GM21786 (cell line): ENCODE data around the gene COASY.

Source experiments
- ATAC-seq: cut with Tn5 transposase; IDR thresholded peaks from one replicate; pipeline ENCODE4 v1.9.1; 2021; ENCODE audit not compliant: unreplicated experiment

COASY gene

DNA sequence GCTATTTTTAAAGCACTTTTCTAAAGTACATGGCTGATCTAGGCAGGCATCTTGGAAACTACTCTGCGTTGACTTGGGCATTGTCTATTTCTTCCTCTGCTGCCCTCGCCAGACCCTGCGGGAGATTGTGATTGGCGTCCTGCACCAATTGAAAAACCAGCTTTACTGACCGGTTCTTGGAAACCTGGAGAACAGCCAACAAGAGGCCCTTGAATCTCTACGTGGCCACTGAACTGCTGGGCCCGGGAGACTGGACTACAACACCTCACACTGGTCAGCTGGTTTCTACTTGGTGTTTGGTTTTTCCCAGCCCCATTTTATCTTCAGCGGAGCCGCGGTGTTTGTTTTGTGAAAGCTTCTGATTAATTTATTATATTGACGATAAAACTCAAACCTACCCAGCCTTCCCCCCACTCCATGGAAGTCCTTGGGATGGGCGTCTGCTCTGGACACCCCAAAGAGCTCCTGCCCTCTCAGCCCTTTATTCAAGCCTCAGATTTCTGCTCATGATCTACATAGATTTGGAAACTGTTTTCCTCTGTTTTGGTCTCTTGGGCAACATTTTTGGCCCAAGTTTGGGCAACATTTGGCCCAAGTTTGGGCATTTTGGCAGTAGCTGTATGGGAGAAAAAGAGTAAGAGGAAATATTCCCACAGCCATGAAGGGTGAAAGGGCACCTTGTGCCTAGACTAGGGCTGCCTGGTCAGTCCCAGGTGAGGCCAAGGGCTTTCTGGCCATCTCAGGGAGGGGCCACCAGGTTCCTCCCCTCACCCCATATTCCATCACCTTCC, 9.7 kb downstream of the COASY start:
- ATAC-seq = no peak

GRCh38 chr17:42573095-42573494, 11.1 kb downstream of the COASY start:
- no peak for ATAC-seq

- ATAC-seq = no peak
Measured at GRCh38 chr17:42574463-42574862, 12.5 kb downstream of the COASY start.

DNA sequence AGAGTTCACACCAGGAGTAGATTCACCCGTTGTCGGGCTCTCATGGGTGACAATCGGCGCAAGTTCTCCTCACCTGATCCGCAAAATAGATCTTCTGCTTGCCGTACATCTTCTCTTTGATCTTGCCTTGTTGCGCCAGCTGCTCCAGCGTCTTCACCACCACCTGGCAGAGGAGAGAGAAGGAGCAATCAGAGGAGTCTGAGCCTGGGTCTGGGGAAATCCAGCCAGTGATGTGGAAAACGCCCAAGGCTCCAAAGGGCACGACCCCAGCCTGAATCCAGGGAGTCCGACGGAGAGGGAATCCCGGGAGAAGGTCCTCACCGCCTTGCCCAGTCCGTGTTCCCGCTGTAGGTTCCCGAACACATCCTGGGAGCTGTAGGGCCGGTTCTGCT, 15.2 kb downstream of the COASY start:
- no peak for ATAC-seq

- peak; percentile 64 for ATAC-seq
Measured at GRCh38 chr17:42577532-42578281, 15.8 kb downstream of the COASY start, which contains the start of gene PSMC3IP. Gene PSMC3IP, minus strand, starts transcription at chr17:42577729. Its CDS starts 43 bp downstream, at chr17:42577686.

DNA sequence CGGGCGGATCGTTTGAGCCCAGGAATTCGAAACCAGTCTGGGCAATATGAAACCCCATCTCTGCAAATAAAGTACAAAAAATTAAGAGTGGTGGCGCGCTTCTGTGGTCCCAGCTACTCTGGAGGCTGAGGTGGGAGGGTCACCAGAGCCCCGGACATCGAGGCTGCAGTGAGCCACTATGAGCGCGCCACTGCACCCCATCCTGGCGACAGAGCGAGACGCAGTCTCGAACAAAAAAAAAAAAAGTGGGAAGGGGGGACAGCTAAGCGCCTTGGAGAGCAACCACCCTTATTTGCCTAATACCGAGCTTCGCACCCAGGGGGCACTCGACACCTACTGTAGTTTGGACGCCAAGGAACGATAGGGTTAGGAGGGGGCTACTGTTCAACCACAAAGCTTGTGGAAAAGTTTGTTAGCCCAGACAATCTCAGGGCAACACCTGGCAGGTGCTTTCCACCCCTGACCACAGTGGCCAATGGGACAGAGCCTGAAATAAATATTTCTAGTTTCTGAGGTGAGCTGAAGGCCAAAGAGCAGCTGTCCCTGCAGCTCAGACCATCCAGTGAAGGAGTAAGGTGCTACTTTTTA, 16.4 kb downstream of the COASY start:
- peak; percentile 49 for ATAC-seq

DNA sequence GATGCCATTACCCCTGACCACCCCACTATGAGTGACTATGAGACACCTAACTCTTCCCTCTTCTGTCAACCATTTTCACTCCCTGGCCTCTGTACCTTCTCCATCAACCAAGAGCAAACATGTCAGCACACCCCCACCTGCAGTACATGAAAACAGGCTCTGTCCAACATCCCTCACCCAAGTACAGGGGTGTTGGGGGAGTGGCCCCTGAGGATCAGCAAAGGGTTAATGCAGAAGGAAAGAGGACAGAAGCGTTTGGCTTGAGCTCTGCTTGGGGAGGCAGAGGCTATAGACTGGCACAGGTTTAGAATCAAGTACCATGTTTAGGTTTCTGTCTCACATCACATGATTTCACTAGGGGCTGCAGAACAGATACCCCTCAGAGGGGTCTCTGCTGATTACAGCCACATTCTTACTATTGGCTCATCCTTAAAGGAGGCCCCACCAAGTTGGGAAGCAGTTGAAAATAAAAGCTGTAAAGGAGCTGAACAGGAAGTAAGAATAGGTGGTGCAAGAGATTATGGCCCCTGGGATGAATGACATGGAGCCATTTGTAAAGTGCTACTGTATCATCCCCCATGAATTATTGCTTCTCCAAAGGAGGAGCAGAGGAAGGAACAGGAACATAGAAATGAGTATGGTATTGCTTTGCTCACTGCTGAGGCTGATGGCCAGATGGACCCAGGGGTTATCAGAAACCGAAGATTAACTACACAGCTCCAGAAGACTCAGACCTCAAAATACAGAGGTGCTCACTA, 18.0 kb downstream of the COASY start:
- ATAC-seq = no peak

- no peak for ATAC-seq
Measured at GRCh38 chr17:42581744-42582270, 19.9 kb downstream of the COASY start.

GRCh38 chr17:42584880-42585279, 22.9 kb downstream of the COASY start:
- no peak for ATAC-seq

DNA sequence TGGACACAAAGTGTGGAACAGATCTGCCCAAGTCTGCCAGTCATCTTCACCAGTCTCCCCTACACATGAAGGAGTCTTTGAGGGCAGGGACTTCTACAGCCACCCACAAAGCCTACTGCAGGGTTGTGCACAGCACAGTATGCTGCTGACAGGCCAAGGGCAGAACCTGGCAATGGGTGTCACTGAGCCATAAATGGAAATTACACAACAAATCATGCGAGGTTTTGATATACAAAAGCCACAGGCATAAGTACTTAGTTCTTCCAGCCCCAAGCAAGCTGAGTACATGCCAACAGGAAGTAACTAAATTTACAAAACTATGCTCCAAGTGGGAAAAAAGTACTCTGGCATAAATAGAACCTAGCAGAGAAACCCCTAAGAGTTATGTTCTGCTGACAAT, 23.4 kb downstream of the COASY start:
- no peak for ATAC-seq

DNA sequence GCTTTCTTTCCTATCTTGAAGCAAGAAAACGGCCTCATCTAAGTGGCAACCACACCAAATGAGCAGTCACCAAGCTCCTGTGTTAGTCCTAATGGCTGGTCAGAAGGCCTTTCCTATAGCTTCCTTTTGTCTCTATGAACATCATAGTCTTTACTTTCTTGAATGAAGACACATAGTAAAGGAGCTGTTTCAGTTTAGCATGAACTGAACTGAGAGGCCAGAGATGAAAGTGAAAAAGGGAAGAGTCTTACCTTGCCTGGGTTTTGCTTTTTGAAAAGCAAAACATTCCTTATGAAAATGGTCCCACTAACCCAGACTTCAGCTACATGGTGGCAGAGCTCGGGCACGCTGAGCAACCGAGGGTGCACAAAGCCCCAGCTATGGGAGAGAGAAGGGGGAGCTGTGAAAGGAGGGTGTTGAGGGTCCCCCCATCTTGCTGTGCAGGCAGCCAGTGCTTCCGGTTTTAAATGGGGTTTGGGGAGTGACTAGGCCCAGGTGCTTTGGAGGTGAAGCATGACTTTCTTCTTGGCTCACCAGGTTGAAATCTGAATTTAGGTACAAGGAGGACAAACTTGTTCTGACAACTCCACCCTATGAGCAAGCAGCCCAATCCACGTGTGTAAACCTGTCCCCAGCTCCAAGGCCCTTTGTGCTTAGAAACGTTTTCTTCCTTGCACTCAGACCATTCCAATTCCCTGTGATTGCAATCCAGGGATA, 24.7 kb downstream of the COASY start:
- no peak for ATAC-seq

GRCh38 chr17:42590886-42591285, 28.9 kb downstream of the COASY start:
- ATAC-seq = no peak

GRCh38 chr17:42591411-42591810, 29.5 kb downstream of the COASY start:
- ATAC-seq = no peak

DNA sequence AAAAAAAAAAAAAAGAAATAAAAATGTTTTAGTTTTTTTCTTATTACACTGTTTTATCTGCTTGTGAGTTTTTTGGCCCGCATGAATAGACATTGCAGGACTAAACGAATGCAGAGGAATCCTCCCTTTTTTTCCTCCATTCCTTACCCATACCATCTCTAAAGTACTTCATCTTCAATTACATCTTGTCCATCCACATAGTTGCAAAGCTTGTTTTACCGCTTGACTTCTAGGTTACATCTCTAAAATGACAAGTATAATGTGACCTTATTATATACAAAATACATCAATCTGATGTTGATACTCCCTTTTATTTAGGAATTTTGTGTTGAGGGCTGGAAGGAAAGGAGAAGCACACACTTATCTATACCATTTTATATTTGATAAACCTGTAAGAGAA, 34.4 kb downstream of the COASY start:
- no peak for ATAC-seq

GRCh38 chr17:42598905-42599304, 37.0 kb downstream of the COASY start:
- ATAC-seq = no peak

- ATAC-seq = no peak
Measured at GRCh38 chr17:42603318-42603717, 41.4 kb downstream of the COASY start.

GRCh38 chr17:42607769-42608168, 45.8 kb downstream of the COASY start:
- no peak for ATAC-seq

DNA sequence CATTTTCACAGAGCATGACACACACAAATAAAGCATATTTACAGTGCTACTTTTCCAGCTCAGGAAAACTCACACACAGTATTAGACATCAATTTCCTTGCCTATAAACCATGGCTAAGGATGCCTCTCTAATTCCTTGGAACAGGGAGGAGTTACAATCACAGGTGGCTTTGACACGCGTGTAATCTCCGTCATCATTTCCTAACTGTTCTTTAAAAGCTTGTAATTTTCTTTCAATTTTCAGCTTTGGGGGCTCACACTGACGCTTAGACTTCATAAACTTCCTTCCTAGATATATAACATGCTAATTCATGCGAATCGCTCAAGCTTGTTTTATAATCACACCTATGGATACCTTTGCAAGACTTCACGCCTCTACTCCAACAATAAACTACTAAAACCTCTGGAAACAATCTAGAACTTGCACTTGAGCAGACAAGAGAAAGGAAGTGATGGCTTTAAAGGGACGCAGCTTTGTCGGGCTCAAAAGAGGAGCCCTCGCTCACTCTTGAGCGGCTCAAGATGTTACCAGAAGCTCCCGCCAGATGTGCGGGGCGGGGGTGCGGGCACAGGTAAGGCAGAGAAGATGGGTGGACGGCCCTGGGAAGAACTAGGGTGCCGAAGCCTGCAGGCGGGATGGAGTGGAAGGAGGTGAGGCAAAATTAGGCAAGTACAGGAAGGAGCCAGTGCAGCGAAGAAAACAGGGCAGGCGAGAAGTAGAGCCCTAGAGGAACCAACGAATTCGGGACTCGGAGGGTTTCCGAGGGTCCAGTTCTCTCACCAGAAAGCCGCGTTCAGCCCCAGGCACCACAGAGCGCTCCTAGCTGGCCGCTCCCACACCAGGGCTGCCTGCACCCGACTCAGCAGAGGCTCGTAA, 46.6 kb downstream of the COASY start:
- ATAC-seq = peak; percentile 25

DNA sequence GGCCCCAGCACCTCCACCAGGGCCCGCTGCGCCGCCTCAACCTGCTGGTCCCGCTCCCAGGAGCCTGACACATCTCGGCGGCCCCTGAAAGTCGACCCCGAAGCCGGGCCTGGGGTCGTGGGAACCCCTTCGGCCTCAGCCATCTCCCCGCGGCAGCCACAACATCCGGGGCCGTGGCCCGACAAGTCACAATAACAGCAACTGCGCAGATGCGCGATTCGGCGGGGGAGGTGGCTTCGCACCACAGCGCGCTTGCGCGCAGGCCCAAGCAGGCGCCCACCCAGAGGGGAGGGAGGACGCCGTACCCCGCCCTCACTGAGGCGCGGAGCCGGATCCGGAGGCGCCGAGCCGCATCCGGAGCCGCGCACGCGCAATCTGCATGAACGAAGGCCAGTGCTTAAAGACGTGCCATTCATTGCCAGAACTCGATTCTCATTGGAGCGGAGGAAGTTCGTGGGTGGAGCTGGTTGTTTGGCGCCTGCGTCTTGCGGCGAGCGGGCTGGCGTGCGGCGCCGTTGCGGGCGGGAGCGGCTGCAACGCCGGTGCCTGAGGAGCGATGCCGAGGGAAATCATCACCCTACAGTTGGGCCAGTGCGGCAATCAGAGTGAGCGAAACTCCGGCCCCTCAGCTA, 47.4 kb downstream of the COASY start, which contains the start of the genes RETREG3 and TUBG1:
Gene RETREG3, minus strand, starts transcription at position 193 of the 632 bp plus-strand sequence. Its CDS starts 50 bp downstream, at position 143.
Gene TUBG1, plus strand, starts transcription at position 502 of the 632 bp plus-strand sequence. Its CDS starts 55 bp downstream, at position 557.
- ATAC-seq = peak; percentile 90
